ENCODE measurements around the gene GOLT1A. TPM values are rescaled to one million over a fixed set of nuclear protein-coding genes. Genes with fewer than 3 reads are reported as not detected.

The GOLT1A gene
- total RNA-seq, 2 donors from 2014 or later = not detected

GRCh38 chr1:204174958-204175357 lies 38.8 kb downstream of the GOLT1A start:
- Histone ChIP-seq H3K27me3 (replicated peaks; ENCODE audit: insufficient read depth) (no peaks in the 10 kb centered on the region), H3K9me3 (peaks cover 4% of the 10 kb centered on the region), H3K36me3 (no peaks in the 10 kb centered on the region), H3K4me1 (ENCODE audit: control insufficient read depth in 1 of 2, low read depth in 2 of 2) (no peaks in the 10 kb centered on the region), H3K4me3 (no peak overlapping the region), H3K27ac (no peak overlapping the region)
- no peak for TF ChIP-seq CTCF (IDR thresholded peaks at IDR 0.05)
- DNase-seq (ENCODE audit: low spot score) (no peak), ATAC-seq (ENCODE audit: insufficient number of reproducible peaks, low FRiP score, low read depth) (no peak)

- H3K27ac ChIP-seq = no peak overlapping the region
- peaks cover 12% of the 10 kb centered on the region for H3K9me3 ChIP-seq
- ATAC-seq (ENCODE audit: insufficient number of reproducible peaks, low FRiP score, low read depth) = no peak
- TF ChIP-seq CTCF (IDR thresholded peaks at IDR 0.05) = no peak
- H3K4me3 ChIP-seq = no peak overlapping the region
- H3K4me1 ChIP-seq (ENCODE audit: control insufficient read depth in 1 of 2, low read depth in 2 of 2) = no peaks in the 10 kb centered on the region
- H3K27me3 ChIP-seq (replicated peaks; ENCODE audit: insufficient read depth) = no peaks in the 10 kb centered on the region
- no peaks in the 10 kb centered on the region for H3K36me3 ChIP-seq
- no peak for DNase-seq (ENCODE audit: low spot score)
Measured at GRCh38 chr1:204172404-204173029, 41.3 kb downstream of the GOLT1A start.

GRCh38 chr1:204171751-204172178 lies 42.0 kb downstream of the GOLT1A start:
- H3K4me3 ChIP-seq = no peak overlapping the region
- DNase-seq (ENCODE audit: low spot score) = no peak
- H3K27ac ChIP-seq = no peak overlapping the region
- TF ChIP-seq CTCF (IDR thresholded peaks at IDR 0.05) = no peak
- no peaks in the 10 kb centered on the region for H3K27me3 ChIP-seq (replicated peaks; ENCODE audit: insufficient read depth)
- H3K4me1 ChIP-seq (ENCODE audit: control insufficient read depth in 1 of 2, low read depth in 2 of 2) = no peaks in the 10 kb centered on the region
- H3K36me3 ChIP-seq = no peaks in the 10 kb centered on the region
- H3K9me3 ChIP-seq = peaks cover 12% of the 10 kb centered on the region
- ATAC-seq (ENCODE audit: insufficient number of reproducible peaks, low FRiP score, low read depth) = no peak

- ATAC-seq (ENCODE audit: insufficient number of reproducible peaks, low FRiP score, low read depth) = no peak
- Histone ChIP-seq H3K27ac (no peak overlapping the region), H3K4me3 (no peak overlapping the region), H3K36me3 (no peaks in the 10 kb centered on the region), H3K27me3 (replicated peaks; ENCODE audit: insufficient read depth) (no peaks in the 10 kb centered on the region), H3K4me1 (ENCODE audit: control insufficient read depth in 1 of 2, low read depth in 2 of 2) (no peaks in the 10 kb centered on the region), H3K9me3 (peaks cover 12% of the 10 kb centered on the region)
- no peak for TF ChIP-seq CTCF (IDR thresholded peaks at IDR 0.05)
- no peak for DNase-seq (ENCODE audit: low spot score)
Measured at GRCh38 chr1:204170494-204171155, 43.2 kb downstream of the GOLT1A start.

GRCh38 chr1:204169858-204170257 lies 43.9 kb downstream of the GOLT1A start:
- ATAC-seq (ENCODE audit: insufficient number of reproducible peaks, low FRiP score, low read depth) = no peak

More at GRCh38 chr1:204169858-204170257, 43.9 kb downstream of the GOLT1A start:
- Histone ChIP-seq H3K9me3 (peaks cover 12% of the 10 kb centered on the region), H3K4me1 (ENCODE audit: control insufficient read depth in 1 of 2, low read depth in 2 of 2) (no peaks in the 10 kb centered on the region), H3K36me3 (no peaks in the 10 kb centered on the region), H3K27ac (no peak overlapping the region), H3K27me3 (replicated peaks; ENCODE audit: insufficient read depth) (no peaks in the 10 kb centered on the region), H3K4me3 (no peak overlapping the region)
- no peak for DNase-seq (ENCODE audit: low spot score)
- no peak for TF ChIP-seq CTCF (IDR thresholded peaks at IDR 0.05)

Data from thoracic aorta (tissue), 2 donors.